ENCODE measurements around the gene ZNF467. TPM values are rescaled to one million over a fixed set of nuclear protein-coding genes. Genes with fewer than 3 reads are reported as not detected.

The ZNF467 gene
- total RNA-seq, 2 donors from 2014 or later, result 3.2 to 11.0 TPM

GRCh38 chr7:149803551-149804074 is 30.2 kb upstream of the ZNF467 start:
- H3K27ac ChIP-seq, result no peak overlapping the region
- no peaks in the 10 kb centered on the region for H3K27me3 ChIP-seq
- H3K9me3 ChIP-seq, result no peaks in the 10 kb centered on the region
- TF ChIP-seq, protein P1, sequence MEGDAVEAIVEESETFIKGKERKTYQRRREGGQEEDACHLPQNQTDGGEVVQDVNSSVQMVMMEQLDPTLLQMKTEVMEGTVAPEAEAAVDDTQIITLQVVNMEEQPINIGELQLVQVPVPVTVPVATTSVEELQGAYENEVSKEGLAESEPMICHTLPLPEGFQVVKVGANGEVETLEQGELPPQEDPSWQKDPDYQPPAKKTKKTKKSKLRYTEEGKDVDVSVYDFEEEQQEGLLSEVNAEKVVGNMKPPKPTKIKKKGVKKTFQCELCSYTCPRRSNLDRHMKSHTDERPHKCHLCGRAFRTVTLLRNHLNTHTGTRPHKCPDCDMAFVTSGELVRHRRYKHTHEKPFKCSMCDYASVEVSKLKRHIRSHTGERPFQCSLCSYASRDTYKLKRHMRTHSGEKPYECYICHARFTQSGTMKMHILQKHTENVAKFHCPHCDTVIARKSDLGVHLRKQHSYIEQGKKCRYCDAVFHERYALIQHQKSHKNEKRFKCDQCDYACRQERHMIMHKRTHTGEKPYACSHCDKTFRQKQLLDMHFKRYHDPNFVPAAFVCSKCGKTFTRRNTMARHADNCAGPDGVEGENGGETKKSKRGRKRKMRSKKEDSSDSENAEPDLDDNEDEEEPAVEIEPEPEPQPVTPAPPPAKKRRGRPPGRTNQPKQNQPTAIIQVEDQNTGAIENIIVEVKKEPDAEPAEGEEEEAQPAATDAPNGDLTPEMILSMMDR (IDR thresholded peaks at IDR 0.05), result no peak
- no peak overlapping the region for H3K4me3 ChIP-seq
- no peaks in the 10 kb centered on the region for H3K4me1 ChIP-seq
- no peak for DNase-seq (ENCODE audit: low spot score)
- no peaks in the 10 kb centered on the region for H3K36me3 ChIP-seq

GRCh38 chr7:149802966-149803365 is 29.6 kb upstream of the ZNF467 start:
- no peaks in the 10 kb centered on the region for H3K9me3 ChIP-seq
- no peak for DNase-seq (ENCODE audit: low spot score)

GRCh38 chr7:149801816-149802215 is 28.4 kb upstream of the ZNF467 start:
- no peaks in the 10 kb centered on the region for H3K27me3 ChIP-seq
- no peaks in the 10 kb centered on the region for H3K9me3 ChIP-seq
- no peak overlapping the region for H3K4me3 ChIP-seq
- H3K27ac ChIP-seq, result no peak overlapping the region
- TF ChIP-seq, protein P1 (IDR thresholded peaks at IDR 0.05), result no peak
- no peaks in the 10 kb centered on the region for H3K36me3 ChIP-seq
- DNase-seq (ENCODE audit: low spot score), result no peak
- no peaks in the 10 kb centered on the region for H3K4me1 ChIP-seq

More at GRCh38 chr7:149802966-149803365, 29.6 kb upstream of the ZNF467 start:
- no peak overlapping the region for H3K4me3 ChIP-seq
- TF ChIP-seq, protein P1 (IDR thresholded peaks at IDR 0.05), result no peak
- no peaks in the 10 kb centered on the region for H3K4me1 ChIP-seq
- H3K36me3 ChIP-seq, result no peaks in the 10 kb centered on the region
- H3K27me3 ChIP-seq, result no peaks in the 10 kb centered on the region
- no peak overlapping the region for H3K27ac ChIP-seq

DNA sequence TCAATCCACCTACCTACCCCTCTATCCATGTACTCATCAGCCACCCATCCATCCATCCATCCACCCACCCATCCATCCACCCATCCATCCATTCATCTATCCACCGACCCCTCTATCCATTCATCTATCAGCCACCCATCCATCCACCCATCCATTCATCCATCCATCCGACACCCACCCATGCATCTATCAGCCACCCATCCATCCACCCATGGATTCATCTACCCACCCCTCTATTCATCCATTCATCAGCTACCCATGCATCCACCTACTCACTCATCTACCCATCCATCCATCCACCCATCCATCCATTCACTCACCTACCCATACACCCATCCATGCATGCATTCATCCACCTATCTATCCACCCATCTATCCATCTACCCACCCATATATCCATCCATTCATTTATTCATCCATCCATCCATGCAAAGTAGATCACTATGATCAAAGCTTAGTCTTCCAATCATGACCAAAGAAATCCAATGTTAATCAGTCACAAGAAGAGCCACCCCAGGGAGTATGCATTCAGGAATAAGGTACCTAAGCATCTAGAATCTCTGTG is 27.7 kb upstream of the ZNF467 start:
- Histone ChIP-seq H3K36me3 (no peaks in the 10 kb centered on the region), H3K4me1 (no peaks in the 10 kb centered on the region), H3K9me3 (no peaks in the 10 kb centered on the region), H3K4me3 (no peak overlapping the region), H3K27ac (no peak overlapping the region), H3K27me3 (no peaks in the 10 kb centered on the region)
- no peak for DNase-seq (ENCODE audit: low spot score)
- TF ChIP-seq, protein P1 (IDR thresholded peaks at IDR 0.05), result no peak

DNA sequence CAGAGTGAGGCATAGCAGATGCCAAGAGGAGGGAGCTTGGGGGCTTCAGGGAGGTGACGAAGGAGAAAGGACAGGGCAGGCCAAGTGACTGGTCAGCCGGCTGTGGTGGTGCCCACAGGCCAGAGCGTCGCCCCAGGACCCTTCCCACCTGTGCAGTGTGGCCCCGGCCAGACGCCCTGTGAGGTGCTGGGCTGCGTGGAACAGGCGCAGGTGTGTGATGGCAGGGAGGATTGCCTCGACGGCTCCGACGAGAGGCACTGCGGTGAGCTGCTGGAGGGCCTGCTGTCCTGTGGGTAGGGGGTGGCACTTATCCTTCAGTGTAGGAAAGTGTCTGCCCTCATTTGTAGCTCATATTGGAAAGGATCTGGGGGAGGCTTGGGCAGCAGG is 26.8 kb upstream of the ZNF467 start:
- no peaks in the 10 kb centered on the region for H3K36me3 ChIP-seq
- DNase-seq (ENCODE audit: low spot score), result no peak
- H3K27me3 ChIP-seq, result no peaks in the 10 kb centered on the region
- H3K4me1 ChIP-seq, result no peaks in the 10 kb centered on the region
- TF ChIP-seq, protein P1 (IDR thresholded peaks at IDR 0.05), result no peak
- H3K27ac ChIP-seq, result no peak overlapping the region
- H3K9me3 ChIP-seq, result no peaks in the 10 kb centered on the region
- no peak overlapping the region for H3K4me3 ChIP-seq

Data from right atrium auricular region (tissue), 2 donors.